Ishikawa (cell line): ENCODE data around the gene SMARCC1.

Experiments
- REST ChIP-seq: IDR thresholded peaks from 2 replicates; pipeline ENCODE4 v1.6.1; 2012; ENCODE audit warnings: low read depth, mild to moderate bottlenecking
- TAF1 ChIP-seq: IDR thresholded peaks from 2 replicates; pipeline ENCODE4 v1.6.1; 2012; ENCODE audit warnings: low read depth, mild to moderate bottlenecking

- TF ChIP-seq REST (no peak), TAF1 (no peak)
These were observed 117.2 kb downstream of the SMARCC1 start for GRCh38 chr3:47664519-47664918.
